SK-N-MC (cell line): ENCODE results near the gene SMPD3.

ENCODE experiments used
- EZH2 ChIP-seq: fragments of 200-600 bp; sonication (generic); IDR thresholded peaks from one replicate; pipeline ENCODE4 v1.6.1; 2017; ENCODE audit warnings: antibody characterized with exemption
- POLR2AphosphoS5 ChIP-seq: IDR thresholded peaks from 2 replicates; pipeline ENCODE4 v1.6.1; 2012; ENCODE audit warnings: mild to moderate bottlenecking, low read depth, low read length, borderline replicate concordance

DNA sequence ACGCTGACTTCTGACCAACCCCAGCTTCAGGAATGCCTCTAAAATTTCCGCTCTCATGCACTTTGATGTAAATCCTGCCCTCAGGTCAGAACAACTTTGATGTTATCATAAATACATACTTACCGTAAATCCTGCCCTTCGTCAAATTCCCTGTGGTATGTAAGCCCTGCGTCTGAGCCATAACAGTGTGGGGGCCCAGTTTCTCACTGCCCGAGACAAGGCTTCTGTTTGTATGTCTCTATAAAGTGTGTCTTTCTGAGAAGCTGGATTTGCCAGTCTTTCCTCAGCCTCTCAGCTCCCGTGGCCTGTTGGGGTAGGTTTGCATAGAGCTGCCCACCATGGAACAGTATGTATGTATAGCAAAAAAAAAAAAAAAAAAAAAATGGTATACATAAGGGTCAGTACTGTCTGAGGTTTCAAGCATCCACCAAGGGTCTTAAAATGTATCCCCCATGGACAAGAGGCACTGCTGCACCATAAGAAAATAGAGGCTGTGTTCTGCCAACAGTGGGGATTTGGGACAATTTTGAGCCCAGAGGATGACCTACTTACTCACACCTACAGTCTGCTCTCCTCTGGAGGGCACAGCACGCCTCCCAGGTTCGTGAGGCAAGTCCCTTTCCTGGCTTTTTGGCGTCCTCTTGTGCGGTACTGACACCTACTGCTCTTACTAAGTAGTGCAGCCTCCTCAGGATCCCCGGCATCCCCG is 120.0 kb downstream of the SMPD3 start:
- TF ChIP-seq POLR2AphosphoS5 (no peak), EZH2 (no peak)
